ENCODE results near the gene ATAD2B.

ATAD2B gene

GRCh38 chr2:23707096-23707495, 219.8 kb downstream of the ATAD2B start:
- H3K4me3 Mint-ChIP-seq = no peak overlapping the region
- no peaks in the 10 kb centered on the region for H3K4me1 Mint-ChIP-seq (ENCODE audit: low read depth)
- H3K27ac Mint-ChIP-seq = no peak overlapping the region
- H3K36me3 Mint-ChIP-seq (ENCODE audit: low read depth) = no peaks in the 10 kb centered on the region
- no peaks in the 10 kb centered on the region for H3K9me3 Mint-ChIP-seq
- no peaks in the 10 kb centered on the region for H3K27me3 Mint-ChIP-seq (ENCODE audit: low read depth)

- no peaks in the 10 kb centered on the region for H3K36me3 Mint-ChIP-seq (ENCODE audit: low read depth)
- no peak overlapping the region for H3K27ac Mint-ChIP-seq
- H3K9me3 Mint-ChIP-seq = no peaks in the 10 kb centered on the region
- no peaks in the 10 kb centered on the region for H3K4me1 Mint-ChIP-seq (ENCODE audit: low read depth)
- H3K4me3 Mint-ChIP-seq = no peak overlapping the region
- H3K27me3 Mint-ChIP-seq (ENCODE audit: low read depth) = no peaks in the 10 kb centered on the region
These were observed 220.3 kb downstream of the ATAD2B start for GRCh38 chr2:23706613-23707078.

DNA sequence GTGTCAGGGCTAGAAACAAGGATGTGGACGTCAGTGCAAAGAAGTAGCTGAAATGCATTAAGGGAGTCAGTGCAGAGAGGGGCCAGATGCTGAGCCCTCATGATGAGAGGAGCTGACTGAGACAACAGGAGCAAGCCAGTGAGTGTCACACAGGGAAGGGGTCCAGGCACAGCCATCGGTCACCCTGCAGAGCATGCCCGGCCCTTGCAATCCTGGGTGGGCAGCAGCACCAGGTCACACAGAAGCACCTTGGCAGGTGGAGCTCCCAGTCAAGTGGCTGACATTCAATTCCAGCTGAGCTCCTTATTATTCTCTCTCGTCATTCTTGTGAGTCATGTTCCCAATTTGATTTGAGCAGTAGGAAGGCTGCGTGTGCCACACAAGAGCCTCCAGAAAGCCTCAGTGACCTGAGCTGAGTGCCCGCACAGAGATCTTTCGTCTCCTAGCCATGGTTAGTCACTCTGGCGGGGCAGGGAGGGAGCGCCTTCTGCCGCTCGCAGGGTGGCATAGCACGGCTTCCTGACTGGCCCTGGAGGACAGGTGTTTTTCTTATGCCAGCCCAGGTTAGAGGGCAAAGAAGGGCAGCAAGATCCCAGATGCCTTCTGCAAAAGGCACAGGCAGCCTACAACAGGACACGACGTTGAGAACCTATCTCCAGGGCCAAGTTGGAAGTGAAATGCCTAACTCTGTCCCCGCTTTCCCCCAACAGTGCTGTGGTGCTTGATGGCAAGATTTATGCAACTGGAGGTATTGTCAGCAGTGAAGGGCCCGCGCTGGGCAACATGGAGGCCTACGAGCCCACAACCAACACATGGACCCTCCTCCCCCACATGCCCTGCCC, 220.9 kb downstream of the ATAD2B start:
- Mint-ChIP-seq H3K9me3 (no peaks in the 10 kb centered on the region), H3K27ac (no peak overlapping the region), H3K27me3 (ENCODE audit: low read depth) (no peaks in the 10 kb centered on the region), H3K4me3 (no peak overlapping the region), H3K4me1 (ENCODE audit: low read depth) (no peaks in the 10 kb centered on the region), H3K36me3 (ENCODE audit: low read depth) (peaks cover 2% of the 10 kb centered on the region)

- H3K9me3 Mint-ChIP-seq = no peaks in the 10 kb centered on the region
- H3K36me3 Mint-ChIP-seq (ENCODE audit: low read depth) = peaks cover 4% of the 10 kb centered on the region
- no peak overlapping the region for H3K4me3 Mint-ChIP-seq
- H3K27me3 Mint-ChIP-seq (ENCODE audit: low read depth) = no peaks in the 10 kb centered on the region
- H3K4me1 Mint-ChIP-seq (ENCODE audit: low read depth) = no peaks in the 10 kb centered on the region
- no peak overlapping the region for H3K27ac Mint-ChIP-seq
These were observed 223.1 kb downstream of the ATAD2B start for GRCh38 chr2:23703583-23704385.

DNA sequence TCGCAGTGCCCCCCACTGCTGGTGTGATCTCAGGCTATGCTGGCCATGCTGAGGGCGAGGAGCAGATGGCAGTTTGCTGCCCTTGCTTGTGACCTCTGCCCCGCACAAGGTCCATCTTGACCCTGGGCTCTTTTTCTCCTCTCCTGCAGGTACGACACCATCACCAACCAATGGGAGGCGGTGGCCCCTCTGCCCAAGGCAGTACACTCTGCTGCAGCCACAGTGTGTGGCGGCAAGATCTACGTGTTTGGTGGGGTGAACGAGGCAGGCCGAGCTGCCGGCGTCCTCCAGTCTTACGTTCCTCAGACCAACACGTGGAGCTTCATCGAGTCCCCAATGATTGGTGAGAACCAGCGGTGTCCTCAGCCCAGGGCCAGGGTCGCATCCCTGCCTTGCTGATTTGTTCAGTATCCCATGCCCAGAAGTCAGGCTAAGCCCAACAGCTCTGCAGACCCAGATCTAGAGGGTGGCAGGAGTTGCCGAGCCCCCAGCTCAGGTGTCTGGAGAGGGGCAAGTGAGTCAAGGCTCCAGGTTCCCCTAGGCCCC, 223.8 kb downstream of the ATAD2B start:
- H3K27me3 Mint-ChIP-seq (ENCODE audit: low read depth) = no peaks in the 10 kb centered on the region
- H3K36me3 Mint-ChIP-seq (ENCODE audit: low read depth) = peaks cover 4% of the 10 kb centered on the region
- no peaks in the 10 kb centered on the region for H3K9me3 Mint-ChIP-seq
- H3K4me1 Mint-ChIP-seq (ENCODE audit: low read depth) = no peaks in the 10 kb centered on the region
- no peak overlapping the region for H3K4me3 Mint-ChIP-seq
- no peak overlapping the region for H3K27ac Mint-ChIP-seq

DNA sequence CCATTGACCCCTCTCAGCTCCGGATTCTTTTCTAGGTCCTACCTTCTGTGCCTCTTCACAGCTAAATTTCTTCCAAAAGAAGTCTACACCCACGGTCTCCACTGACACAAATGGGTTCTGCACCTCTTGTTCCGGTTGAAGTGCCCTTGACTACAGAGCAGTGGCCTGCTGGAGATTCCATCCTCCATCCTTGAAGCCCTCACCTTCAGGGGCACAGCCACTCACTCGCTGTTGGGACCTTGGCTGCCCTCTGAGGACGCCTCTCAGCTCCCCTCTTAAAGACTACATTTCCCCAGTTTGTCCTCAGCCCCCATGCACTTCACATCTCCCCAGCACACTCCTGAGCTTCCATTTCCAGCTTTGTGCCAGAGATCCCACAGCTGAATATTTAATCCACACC, 226.3 kb downstream of the ATAD2B start:
- H3K9me3 Mint-ChIP-seq = no peaks in the 10 kb centered on the region
- H3K4me1 Mint-ChIP-seq (ENCODE audit: low read depth) = no peaks in the 10 kb centered on the region
- peaks cover 4% of the 10 kb centered on the region for H3K36me3 Mint-ChIP-seq (ENCODE audit: low read depth)
- no peak overlapping the region for H3K27ac Mint-ChIP-seq
- H3K4me3 Mint-ChIP-seq = no peak overlapping the region
- no peaks in the 10 kb centered on the region for H3K27me3 Mint-ChIP-seq (ENCODE audit: low read depth)

- H3K27ac Mint-ChIP-seq = no peak overlapping the region
- peaks cover 4% of the 10 kb centered on the region for H3K36me3 Mint-ChIP-seq (ENCODE audit: low read depth)
- H3K27me3 Mint-ChIP-seq (ENCODE audit: low read depth) = no peaks in the 10 kb centered on the region
- H3K4me3 Mint-ChIP-seq = no peak overlapping the region
- no peaks in the 10 kb centered on the region for H3K9me3 Mint-ChIP-seq
- H3K4me1 Mint-ChIP-seq (ENCODE audit: low read depth) = no peaks in the 10 kb centered on the region
These were observed 227.4 kb downstream of the ATAD2B start for GRCh38 chr2:23699580-23699925.

DNA sequence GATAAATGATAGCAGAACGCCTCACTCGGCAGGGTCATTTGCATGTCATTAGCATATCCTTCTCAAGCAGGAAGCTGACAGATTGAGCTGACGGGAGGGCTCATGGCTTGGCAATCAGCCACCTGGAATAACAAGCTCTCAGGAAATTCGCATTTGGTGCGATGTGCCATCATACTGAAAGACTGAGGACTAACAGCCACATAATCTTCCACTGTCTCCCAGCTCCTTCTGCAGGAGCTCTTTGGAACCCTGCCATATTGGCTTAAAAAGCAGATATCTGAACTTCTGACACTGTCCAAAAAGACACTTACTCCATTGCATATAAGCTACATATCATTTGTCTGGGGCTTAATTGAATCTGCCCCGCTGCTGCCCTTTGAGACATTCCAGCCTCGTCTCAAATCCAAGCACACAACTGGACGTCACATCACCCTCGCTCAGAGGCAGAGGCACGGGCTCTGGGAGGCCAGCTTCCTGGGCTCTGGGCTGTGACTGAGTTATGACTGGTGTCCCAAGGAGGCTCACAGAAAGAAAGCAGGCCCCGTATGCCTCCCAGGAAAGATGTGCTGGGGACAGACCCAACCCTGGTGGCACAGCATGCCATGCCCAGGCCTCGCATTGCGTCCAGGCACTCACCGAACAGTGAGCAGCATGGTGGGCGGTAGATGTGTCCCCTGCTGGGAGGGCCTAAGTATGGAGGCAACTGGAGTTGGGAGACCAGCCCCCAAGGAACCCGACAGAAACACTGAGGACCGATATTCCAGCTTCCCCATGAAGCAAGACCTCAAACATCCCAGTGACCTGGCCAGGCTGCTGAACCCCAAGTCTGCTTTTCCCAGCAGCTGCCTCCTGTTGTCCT, 228.0 kb downstream of the ATAD2B start:
- Mint-ChIP-seq H3K4me1 (ENCODE audit: low read depth) (no peaks in the 10 kb centered on the region), H3K27me3 (ENCODE audit: low read depth) (no peaks in the 10 kb centered on the region), H3K27ac (no peak overlapping the region), H3K9me3 (no peaks in the 10 kb centered on the region), H3K36me3 (ENCODE audit: low read depth) (peaks cover 4% of the 10 kb centered on the region), H3K4me3 (no peak overlapping the region)

Data from T-helper 1 cell treated with Interleukin-12 subunit alpha and Interleukin-12 subunit beta and Interleukin-4 antibody, amounts not matched to agents 30 μg/mL and 1 μg/mL, for 36 hours (primary cell).